GM12878 (cell line): Measurements from ENCODE around the gene CTNNA2. TPM values are rescaled to one million over a fixed set of nuclear protein-coding genes. Genes with fewer than 3 reads are reported as not detected.

Experiments
- ATAC-seq: fragments of 200-7000 bp; cut with Tn5 transposase; 3 replicates; pipeline ENCODE4 v1.9.1; 2020; ENCODE audit warnings: mild to moderate bottlenecking, moderate library complexity
- BruUV-seq: library from RNA; stranded (reverse); fragments of 400-500 nt; replicated peaks from 2 replicates; lab custom pipeline; 2021; lab: Mats Ljungman, UMichigan
- CTCF ChIA-PET: fragments of 300-600 bp; sonication (Branson Sonifier 250); formaldehyde crosslinking; extraction: SDS; loops from one replicate; lab custom pipeline; 2021; ENCODE audit warnings: inconsistent platforms; lab: Yijun Ruan, JAX
- POLR2A ChIA-PET: fragments of 350-600 bp; formaldehyde crosslinking; extraction: SDS; loops from one replicate; lab custom pipeline; 2021; ENCODE audit warnings: inconsistent platforms; lab: Charles Lee
- RAD21 ChIA-PET: fragments of 300-600 bp; sonication (Branson Sonifier 250); formaldehyde crosslinking; loops from one replicate; lab custom pipeline; 2023; ENCODE audit warnings: antibody characterized with exemption; ENCODE audit not compliant: unreplicated experiment; lab: Charles Lee
- SMC1A ChIA-PET: fragments of 300-600 bp; sonication (Branson Sonifier 250); formaldehyde crosslinking; loops from one replicate; lab custom pipeline; 2023; ENCODE audit not compliant: unreplicated experiment, uncharacterized antibody; lab: Charles Lee
- DNase-seq: peaks from one replicate; pipeline ENCODE4 v3.0.0-alpha.2; 2011; ENCODE audit warnings: low read depth, low spot score
- FAIRE-seq: peaks from 3 replicates; lab custom pipeline; 2011; peaks lifted over from hg19 to GRCh38; lab: Jason Lieb, UNC
- H2AFZ ChIP-seq: 2 replicates; pipeline ENCODE4 v1.6.0; 2011; ENCODE audit warnings: low read depth, low read length, control low read depth; ENCODE audit not compliant: control insufficient read depth
- H3K27ac ChIP-seq: 2 replicates; pipeline ENCODE4 v1.5.1; 2011; ENCODE audit warnings: control low read depth; ENCODE audit not compliant: control insufficient read depth, insufficient read depth
- H3K27me3 ChIP-seq, 2 experiments: replicated peaks in 1 of 2; 2 replicates each; pipeline versions ENCODE4 v1.6.0 to v1.6.1; 2011; ENCODE audit warnings: low read length in 1 of 2; ENCODE audit not compliant: control insufficient read depth in 2 of 2, insufficient read depth in 2 of 2
- H3K36me3 ChIP-seq, 2 experiments: 2 replicates each; pipeline ENCODE4 v1.5.1; 2011; ENCODE audit warnings: low read length in 1 of 2; ENCODE audit not compliant: control insufficient read depth in 2 of 2, insufficient read depth in 2 of 2
- H3K4me1 ChIP-seq: 2 replicates; pipeline ENCODE4 v1.6.1; 2011; ENCODE audit warnings: mild to moderate bottlenecking, low read length, moderate library complexity, mixed read lengths; ENCODE audit not compliant: control insufficient read depth, insufficient read depth
- H3K4me2 ChIP-seq: 2 replicates; pipeline ENCODE4 v1.6.0; 2011; ENCODE audit warnings: control low read depth; ENCODE audit not compliant: control insufficient read depth, insufficient read depth
- H3K4me3 ChIP-seq: fragments of 200-600 bp; sonication (generic); 2 replicates; pipeline ENCODE4 v1.5.1; 2016
- H3K79me2 ChIP-seq: 2 replicates; pipeline ENCODE4 v1.6.0; 2011; ENCODE audit warnings: low read length; ENCODE audit not compliant: control insufficient read depth, insufficient read depth
- H3K9ac ChIP-seq: 2 replicates; pipeline ENCODE4 v1.8.0; 2011; ENCODE audit warnings: low read length, control low read depth, mixed read lengths; ENCODE audit not compliant: control insufficient read depth, insufficient read depth
- H3K9me3 ChIP-seq: replicated peaks from 3 replicates; pipeline ENCODE4 v1.5.1; 2011; ENCODE audit warnings: mild to moderate bottlenecking, low read length; ENCODE audit not compliant: control insufficient read depth, insufficient read depth
- H4K20me1 ChIP-seq: 2 replicates; pipeline ENCODE4 v1.6.0; 2011; ENCODE audit not compliant: control insufficient read depth, insufficient read depth
- ATF7 ChIP-seq: fragments of 450-650 bp; IDR thresholded peaks from 2 replicates; pipeline ENCODE4 v1.6.1; 2016; ENCODE audit warnings: low read depth, mild to moderate bottlenecking
- CEBPZ ChIP-seq: fragments of 150-350 bp; IDR thresholded peaks from 2 replicates; pipeline ENCODE4 v1.6.1; 2016; ENCODE audit warnings: low read depth, low read length
- DPF2 ChIP-seq: fragments of 450-650 bp; IDR thresholded peaks from 2 replicates; pipeline ENCODE4 v1.6.1; 2017; ENCODE audit warnings: mild to moderate bottlenecking
- E2F8 ChIP-seq: fragments of 450-650 bp; IDR thresholded peaks from 2 replicates; pipeline ENCODE4 v1.6.1; 2018; ENCODE audit warnings: mild to moderate bottlenecking, low read depth, moderate library complexity; ENCODE audit not compliant: partially characterized antibody
- PRDM15 ChIP-seq: fragments of 450-650 bp; formaldehyde crosslinking; IDR thresholded peaks from 2 replicates; pipeline ENCODE4 v1.4.0; 2020; ENCODE audit warnings: mild to moderate bottlenecking, moderate library complexity
- RELA ChIP-seq: fragments of 450-650 bp; IDR thresholded peaks from 2 replicates; pipeline ENCODE4 v1.8.0; 2014; ENCODE audit warnings: borderline replicate concordance; ENCODE audit not compliant: partially characterized antibody
- SMAD5 ChIP-seq: IDR thresholded peaks from 2 replicates; pipeline ENCODE4 v1.6.1; 2016; ENCODE audit warnings: antibody characterized with exemption, low read depth
- SMARCA5 ChIP-seq: fragments of 450-650 bp; IDR thresholded peaks from 2 replicates; pipeline ENCODE4 v1.6.1; 2017; ENCODE audit warnings: mild to moderate bottlenecking
- STAT3 ChIP-seq: IDR thresholded peaks from 2 replicates; pipeline ENCODE4 v1.6.1; 2011; ENCODE audit warnings: low read depth, low read length, improper control_type of control experiment
- SUPT20H ChIP-seq: IDR thresholded peaks from 2 replicates; pipeline ENCODE4 v1.6.1; 2011; ENCODE audit warnings: low read depth, mild to moderate bottlenecking, low read length, moderate library complexity, borderline replicate concordance; ENCODE audit not compliant: control insufficient read depth
- ZNF622 ChIP-seq: fragments of 450-650 bp; IDR thresholded peaks from 2 replicates; pipeline ENCODE4 v1.6.1; 2017; ENCODE audit warnings: mild to moderate bottlenecking, inconsistent platforms
- WGBS: methylation state at CpG from one replicate; pipeline ENCODE4 v1.1.6; 2016; ENCODE audit warnings: low lambda C conversion rate; ENCODE audit not compliant: insufficient replicate concordance, insufficient coverage; ENCODE audit errors: missing lambda C conversion rate; 5-methylcytosine and 5-hydroxymethylcytosine counted together
- in situ Hi-C: fragments of 300-500 bp; cut with MboI; formaldehyde crosslinking; loops from 9 replicates; pipeline ENCODE4 v1.14.3; 2018; ENCODE audit warnings: mixed read lengths
- intact Hi-C: fragments of 100-400 bp; cut with micrococcal nuclease; formaldehyde crosslinking; loops from one replicate; pipeline ENCODE4 v1.14.2; 2022; ENCODE audit not compliant: unreplicated experiment
- polyA plus RNA-seq, 11 experiments: library from polyadenylated mRNA; depleted of rRNA in 4 of 11; unstranded in 6 of 11; stranded (reverse) in 5 of 11; fragments of >200 nt; fragmentation: Nextera tagmentation in 4 of 11; fragmentation: Illumina TruSeq in 1 of 11; extraction: Ambion mirVana in 4 of 11; extraction: Trizol in 1 of 11; gene quantifications; 1 replicate in 1 of 11; 2 replicates in 10 of 11; pipeline versions ENCODE4 v1.2.1 to v1.2.3, GENCODE V29; 2011 to 2016; ENCODE audit warnings: inconsistent platforms in 2 of 11, missing spikeins in 2 of 11, low read depth in 1 of 11
- total RNA-seq, 4 experiments: library from RNA; depleted of rRNA in 3 of 4; stranded (reverse); fragments of >200 nt in 3 of 4; fragmentation: Illumina TruSeq in 1 of 4; extraction: Trizol in 1 of 4; gene quantifications; 2 replicates each; pipeline versions ENCODE4 v1.2.1 to v1.2.3, GENCODE V29; 2013 to 2021

Gene CTNNA2
- total and polyA plus RNA-seq, 10 of the 15 experiments (the other 5 are each of a cell fraction or from before 2014, with no cell fraction given) = 2.4 to 36.2 (median 6.6) TPM

GRCh38 chr2:79713131-79713785 lies 200.4 kb downstream of the CTNNA2 start (continued):
- no peak for TF ChIP-seq PRDM15 (CRISPR knock-in tag)
- no peak for TF ChIP-seq ATF7
- no peak for TF ChIP-seq SMARCA5
- no peak for TF ChIP-seq SMAD5
- TF ChIP-seq RELA = no peak
- TF ChIP-seq ZNF622 = no peak
- no peak for TF ChIP-seq DPF2

GRCh38 chr2:79714283-79714682 lies 201.4 kb downstream of the CTNNA2 start:
- Histone ChIP-seq H2AFZ (no peak overlapping the region), H3K4me1 (no peaks in the 10 kb centered on the region), H3K9me3 (no peaks in the 10 kb centered on the region), H3K4me3 (no peak overlapping the region), H3K36me3 (no peaks in the 10 kb centered on the region), H3K79me2 (no peaks in the 10 kb centered on the region), H3K27ac (no peak overlapping the region), H3K27me3 (no peaks in the 10 kb centered on the region), H3K9ac (no peak overlapping the region), H3K4me2 (no peak overlapping the region), H4K20me1 (no peaks in the 10 kb centered on the region)
- WGBS = 17% methylated on average over 1 of the region's 1 CpG
- DNase-seq (no peak), ATAC-seq (no peak), FAIRE-seq (no peak)
- in situ Hi-C loops = no loop called here
- ChIA-PET POLR2A (no interaction called here), SMC1A (no interaction called here), RAD21 (no interaction called here), CTCF (no interaction called here)
- no TSS peak for BruUV-seq
- TF ChIP-seq CEBPZ = no peak
- TF ChIP-seq ZNF622 = no peak
- TF ChIP-seq E2F8 = no peak
- no peak for TF ChIP-seq SUPT20H
- TF ChIP-seq STAT3 = no peak
- intact Hi-C loops = no loop called here
